Astrocyte of the cerebellum (primary cell): ENCODE results near the gene POR.
"Not testable (repeated sequence)": the region's sequence is repeated elsewhere in the genome, so short reads cannot be mapped to it uniquely, and the experiment has no call there.

Experiments
- DNase-seq: peaks from one replicate; pipeline ENCODE4 v3.0.0-alpha.2; 2011; ENCODE audit warnings: low read depth
- H3K4me3 ChIP-seq: 2 replicates; pipeline ENCODE4 v1.5.1; 2011; ENCODE audit warnings: mild to moderate bottlenecking, low read depth, low read length, moderate library complexity
- CTCF ChIP-seq: IDR thresholded peaks from 2 replicates; pipeline ENCODE4 v1.5.1; 2012; ENCODE audit warnings: low read length, low read depth, moderate library complexity, mild to moderate bottlenecking; ENCODE audit errors: missing control alignments
- in situ Hi-C: cut with HindIII; loops from 2 replicates; pipeline ENCODE4 v1.10.0; 2017; ENCODE audit warnings: low sequenced_read_pairs

POR gene

GRCh38 chr7:75892634-75893272, 22.2 kb upstream of the POR start:
- in situ Hi-C loops: no loop called here
- no peak overlapping the region for H3K4me3 ChIP-seq
- TF ChIP-seq CTCF: no peak
- DNase-seq: no peak

- no peak overlapping the region for H3K4me3 ChIP-seq
- no peak for DNase-seq
- in situ Hi-C loops: no loop called here
- no peak for TF ChIP-seq CTCF
Observed at GRCh38 chr7:75896803-75897327, 18.1 kb upstream of the POR start.

- in situ Hi-C loops: no loop called here
- DNase-seq: no peak
- TF ChIP-seq CTCF: no peak
- H3K4me3 ChIP-seq: no peak overlapping the region
Observed at GRCh38 chr7:75900617-75901315, 14.2 kb upstream of the POR start.

GRCh38 chr7:75905785-75906604, 9.0 kb upstream of the POR start:
- no peak overlapping the region for H3K4me3 ChIP-seq
- DNase-seq: no peak
- TF ChIP-seq CTCF: no peak
- in situ Hi-C loops: loop anchor here (5.0 kb wide), 1 partner anchor 56 kb away; no protein-coding TSS in a partner anchor

- in situ Hi-C loops: loop anchor here (5.0 kb wide), 1 partner anchor 55 kb away; no protein-coding TSS in a partner anchor
- DNase-seq: no peak
- no peak for TF ChIP-seq CTCF
- H3K4me3 ChIP-seq: no peak overlapping the region
Observed at GRCh38 chr7:75906991-75907667, 7.8 kb upstream of the POR start.

- H3K4me3 ChIP-seq, DNase-seq: not testable (repeated sequence)
- in situ Hi-C loops: loop anchor here (5.0 kb wide), 1 partner anchor 55 kb away; no protein-coding TSS in a partner anchor
Observed at GRCh38 chr7:75907668-75908039, 7.3 kb upstream of the POR start.
